Daoy (cell line): ENCODE data around the gene ALDH3A1. TPM values are rescaled to one million over a fixed set of nuclear protein-coding genes. Genes with fewer than 3 reads are reported as not detected.

Experiments used
- DNase-seq: peaks from one replicate; pipeline ENCODE4 v3.0.0-alpha.2; 2015; ENCODE audit warnings: low read depth
- total RNA-seq: library from RNA; depleted of rRNA; stranded (reverse); fragments of >200 nt; shearing (Covaris generic); gene quantifications from 2 replicates; pipeline ENCODE4 v1.2.3, GENCODE V29; 2014

ALDH3A1 gene
- total RNA-seq, 1 experiment from 2014 or later = not detected

GRCh38 chr17:19719355-19720209, 28.5 kb downstream of the ALDH3A1 start:
- peak; percentile 22 for DNase-seq

- peak; percentile 29 for DNase-seq
These were observed 29.3 kb downstream of the ALDH3A1 start for GRCh38 chr17:19718613-19719354.

- no peak for DNase-seq
These were observed 30.0 kb downstream of the ALDH3A1 start for GRCh38 chr17:19718041-19718612.

GRCh38 chr17:19717411-19717908, 30.6 kb downstream of the ALDH3A1 start:
- DNase-seq = no peak

- DNase-seq = no peak
These were observed 31.1 kb downstream of the ALDH3A1 start for GRCh38 chr17:19717031-19717360.

- peak; percentile 20 for DNase-seq
These were observed 31.7 kb downstream of the ALDH3A1 start, which contains the start of gene SLC47A2 for GRCh38 chr17:19716108-19717030. Gene SLC47A2 (minus strand): TSS chr17:19716584. CDS start chr17:19716555, 29 bp downstream.

GRCh38 chr17:19714542-19715411, 33.3 kb downstream of the ALDH3A1 start:
- DNase-seq = no peak

- no peak for DNase-seq
These were observed 34.2 kb downstream of the ALDH3A1 start for GRCh38 chr17:19713901-19714361.

GRCh38 chr17:19713462-19713861, 34.6 kb downstream of the ALDH3A1 start:
- DNase-seq = no peak

GRCh38 chr17:19712436-19713004, 35.6 kb downstream of the ALDH3A1 start:
- DNase-seq = no peak

- no peak for DNase-seq
These were observed 38.3 kb downstream of the ALDH3A1 start for GRCh38 chr17:19709841-19710240.

- no peak for DNase-seq
These were observed 39.5 kb downstream of the ALDH3A1 start for GRCh38 chr17:19708431-19709175.

GRCh38 chr17:19707728-19708221, 40.3 kb downstream of the ALDH3A1 start:
- no peak for DNase-seq

GRCh38 chr17:19706791-19707727, 41.0 kb downstream of the ALDH3A1 start:
- no peak for DNase-seq

GRCh38 chr17:19705771-19706770, 42.0 kb downstream of the ALDH3A1 start:
- DNase-seq = no peak

GRCh38 chr17:19705201-19705600, 42.9 kb downstream of the ALDH3A1 start:
- no peak for DNase-seq
